IMR-90 (cell line): Measurements from ENCODE around the gene ZNF782. TPM values are rescaled to one million over a fixed set of nuclear protein-coding genes. Genes with fewer than 3 reads are reported as not detected.

Experiments used
- ATAC-seq: fragments of 200-7000 bp; cut with Tn5 transposase; 2 replicates; pipeline ENCODE4 v1.9.1; 2020; ENCODE audit warnings: low read depth, mild to moderate bottlenecking, moderate library complexity
- BruUV-seq: library from RNA; stranded (reverse); fragments of 400-500 nt; replicated peaks from 2 replicates; lab custom pipeline; 2021; lab: Mats Ljungman, UMichigan
- CTCF ChIA-PET: fragments of 300-600 bp; formaldehyde crosslinking; extraction: SDS; loops from one replicate; lab custom pipeline; 2021; ENCODE audit warnings: antibody characterized with exemption; lab: Yijun Ruan, JAX
- POLR2A ChIA-PET: fragments of 300-600 bp; sonication (Branson Sonifier 250); formaldehyde crosslinking; loops from one replicate; lab custom pipeline; 2022; ENCODE audit warnings: antibody characterized with exemption; ENCODE audit not compliant: unreplicated experiment; lab: Charles Lee
- DNase-seq: peaks from one replicate; pipeline ENCODE4 v3.0.0; 2013
- H2AFZ ChIP-seq: replicated peaks from 2 replicates; pipeline ENCODE3; 2013; ENCODE audit warnings: low read length, mild to moderate bottlenecking; ENCODE audit not compliant: poor library complexity
- H2AK5ac ChIP-seq: 2 replicates; pipeline ENCODE4 v1.6.1; 2013; ENCODE audit warnings: low read depth, low read length, inconsistent platforms
- H2AK9ac ChIP-seq: replicated peaks from 2 replicates; pipeline ENCODE3; 2013; ENCODE audit warnings: mild to moderate bottlenecking, low read depth, low read length, moderate library complexity; ENCODE audit not compliant: poor library complexity
- H2BK120ac ChIP-seq: 2 replicates; pipeline ENCODE4 v1.6.1; 2013; ENCODE audit warnings: low read depth, low read length, inconsistent platforms
- H2BK15ac ChIP-seq: 3 replicates; pipeline ENCODE4 v1.6.1; 2013; ENCODE audit warnings: low read depth, low read length, inconsistent platforms
- H2BK20ac ChIP-seq: 2 replicates; pipeline ENCODE4 v1.6.1; 2013; ENCODE audit warnings: low read depth, mild to moderate bottlenecking, inconsistent platforms, low read length, moderate library complexity
- H2BK5ac ChIP-seq: 2 replicates; pipeline ENCODE4 v1.6.1; 2013; ENCODE audit warnings: mild to moderate bottlenecking, low read depth, low read length, inconsistent platforms; ENCODE audit not compliant: poor library complexity, severe bottlenecking
- H3K14ac ChIP-seq: replicated peaks from 2 replicates; pipeline ENCODE4 v1.6.1; 2013; ENCODE audit warnings: low read depth, low read length, inconsistent platforms
- H3K18ac ChIP-seq: 2 replicates; pipeline ENCODE4 v1.6.1; 2013; ENCODE audit warnings: low read depth, low read length, control low read depth
- H3K23ac ChIP-seq: 2 replicates; pipeline ENCODE4 v1.6.1; 2013; ENCODE audit warnings: low read depth, low read length, inconsistent platforms
- H3K27ac ChIP-seq: 2 replicates; pipeline ENCODE4 v1.5.1; 2013; ENCODE audit warnings: mild to moderate bottlenecking, control low read depth, low read length; ENCODE audit not compliant: insufficient read depth
- H3K27me3 ChIP-seq: 2 replicates; pipeline ENCODE4 v1.6.1; 2013; ENCODE audit warnings: low read length; ENCODE audit not compliant: control insufficient read depth, insufficient read depth
- H3K36me3 ChIP-seq: 2 replicates; pipeline ENCODE4 v1.6.1; 2013; ENCODE audit warnings: low read length, mixed read lengths; ENCODE audit not compliant: control insufficient read depth, insufficient read depth
- H3K4ac ChIP-seq: 2 replicates; pipeline ENCODE4 v1.6.1; 2013; ENCODE audit warnings: low read depth, low read length, inconsistent platforms
- H3K4me1 ChIP-seq: 2 replicates; pipeline ENCODE4 v1.6.1; 2013; ENCODE audit warnings: low read length, mixed read lengths; ENCODE audit not compliant: control insufficient read depth, insufficient read depth
- H3K4me2 ChIP-seq: 2 replicates; pipeline ENCODE4 v1.6.1; 2013; ENCODE audit warnings: low read depth, mild to moderate bottlenecking, control low read depth, low read length, moderate library complexity
- H3K4me3 ChIP-seq: 2 replicates; pipeline ENCODE4 v1.5.1; 2013; ENCODE audit warnings: low read depth, mild to moderate bottlenecking, control low read depth, low read length, moderate library complexity; ENCODE audit not compliant: insufficient read depth
- H3K56ac ChIP-seq: 2 replicates; pipeline ENCODE4 v1.6.1; 2013; ENCODE audit warnings: low read length, inconsistent platforms; ENCODE audit not compliant: insufficient read depth; ENCODE audit errors: extremely low read depth
- H3K79me1 ChIP-seq, 2 experiments: 2 replicates each; pipeline ENCODE4 v1.6.1; 2013; ENCODE audit warnings: low read length in 2 of 2, inconsistent platforms in 1 of 2, low read depth in 1 of 2
- H3K9ac ChIP-seq: 2 replicates; pipeline ENCODE4 v1.6.1; 2013; ENCODE audit warnings: low read depth, low read length, control low read depth
- H3K9me1 ChIP-seq: 2 replicates; pipeline ENCODE4 v1.6.1; 2013; ENCODE audit warnings: low read length, inconsistent platforms; ENCODE audit not compliant: insufficient read depth
- H3K9me3 ChIP-seq: 2 replicates; pipeline ENCODE4 v1.6.1; 2013; ENCODE audit warnings: low read length; ENCODE audit not compliant: control insufficient read depth, insufficient read depth
- H4K20me1 ChIP-seq: 2 replicates; pipeline ENCODE4 v1.6.1; 2013; ENCODE audit warnings: low read length, inconsistent platforms; ENCODE audit not compliant: insufficient read depth
- H4K5ac ChIP-seq: 2 replicates; pipeline ENCODE4 v1.6.1; 2013; ENCODE audit warnings: mild to moderate bottlenecking, low read depth, low read length, control low read depth
- H4K8ac ChIP-seq, 2 experiments: 2 replicates each; pipeline ENCODE4 v1.6.1; 2013; ENCODE audit warnings: low read depth in 2 of 2, low read length in 2 of 2, control low read depth in 1 of 2, inconsistent platforms in 1 of 2
- H4K91ac ChIP-seq: 2 replicates; pipeline ENCODE4 v1.6.1; 2013; ENCODE audit warnings: low read depth, low read length, inconsistent platforms; ENCODE audit not compliant: insufficient read depth
- BHLHE40 ChIP-seq: fragments of 150-350 bp; IDR thresholded peaks from 2 replicates; pipeline ENCODE4 v1.6.1; 2016; ENCODE audit warnings: mild to moderate bottlenecking, low read depth, low read length
- CEBPB ChIP-seq: IDR thresholded peaks from 2 replicates; pipeline ENCODE4 v1.6.1; 2012; ENCODE audit warnings: low read depth, low read length, improper control_type of control experiment
- CTCF ChIP-seq: conservative IDR thresholded peaks from 2 replicates; pipeline ENCODE4 v1.5.1; 2012; ENCODE audit warnings: mild to moderate bottlenecking, low read depth, low read length, improper control_type of control experiment
- ELK1 ChIP-seq: fragments of 150-350 bp; IDR thresholded peaks from 2 replicates; pipeline ENCODE4 v1.6.1; 2016; ENCODE audit warnings: low read depth, mild to moderate bottlenecking, low read length, moderate library complexity, borderline replicate concordance
- FOS ChIP-seq: fragments of 150-350 bp; IDR thresholded peaks from 2 replicates; pipeline ENCODE4 v1.6.1; 2016; ENCODE audit warnings: low read depth, low read length
- MAZ ChIP-seq: IDR thresholded peaks from 2 replicates; pipeline ENCODE4 v1.6.1; 2012; ENCODE audit warnings: low read depth, mild to moderate bottlenecking, low read length, improper control_type of control experiment, moderate library complexity, borderline replicate concordance
- MXI1 ChIP-seq: IDR thresholded peaks from 2 replicates; pipeline ENCODE4 v1.6.1; 2012; ENCODE audit warnings: low read depth, mild to moderate bottlenecking, low read length, moderate library complexity, borderline replicate concordance
- NFE2L2 ChIP-seq: fragments of 150-350 bp; IDR thresholded peaks from 2 replicates; pipeline ENCODE4 v1.6.1; 2016; ENCODE audit warnings: low read depth, mild to moderate bottlenecking, low read length
- POLR2A ChIP-seq: IDR thresholded peaks from 2 replicates; pipeline ENCODE4 v1.6.1; 2012; ENCODE audit warnings: mild to moderate bottlenecking, low read depth, low read length
- RCOR1 ChIP-seq: IDR thresholded peaks from 2 replicates; pipeline ENCODE4 v1.6.1; 2012; ENCODE audit warnings: mild to moderate bottlenecking, low read length, improper control_type of control experiment; ENCODE audit not compliant: insufficient replicate concordance
- RFX5 ChIP-seq: IDR thresholded peaks from 2 replicates; pipeline ENCODE4 v1.8.0; 2012; ENCODE audit warnings: low read depth, mild to moderate bottlenecking, low read length, moderate library complexity
- SMC3 ChIP-seq: fragments of 150-350 bp; IDR thresholded peaks from 2 replicates; pipeline ENCODE4 v1.6.1; 2016; ENCODE audit warnings: low read depth, mild to moderate bottlenecking, antibody characterized with exemption, low read length, moderate library complexity
- WGBS, 2 experiments: methylation state at CpG; one replicate each; pipeline versions ENCODE4 v1.1.5 to v1.1.7; 2013; ENCODE audit warnings: missing lambda C conversion rate in 2 of 2; ENCODE audit not compliant: insufficient read length in 1 of 2; ENCODE audit errors: extremely low coverage in 2 of 2; 5-methylcytosine and 5-hydroxymethylcytosine counted together
- dilution Hi-C: fragments of 300-500 bp; cut with HindIII; formaldehyde crosslinking; loops from one replicate; pipeline ENCODE4 v1.14.3; 2018; ENCODE audit warnings: low sequenced_read_pairs; ENCODE audit not compliant: unreplicated experiment
- in situ Hi-C: fragments of 300-500 bp; cut with MboI; formaldehyde crosslinking; loops from 3 replicates; pipeline ENCODE4 v1.14.3; 2019; ENCODE audit warnings: low sequenced_read_pairs, inconsistent platforms, mixed read lengths
- intact Hi-C: fragments of 100-400 bp; cut with micrococcal nuclease; formaldehyde crosslinking; loops from 2 replicates; pipeline ENCODE4 v1.10.0; 2022
- polyA plus RNA-seq, 3 experiments: library from polyadenylated mRNA; depleted of rRNA; stranded (reverse); fragments of >200 nt; gene quantifications; 2 replicates each; pipeline ENCODE4 v1.2.3, GENCODE V29; 2012; ENCODE audit warnings: low replicate concordance in 1 of 3
- total RNA-seq: library from RNA; depleted of rRNA; stranded (reverse); fragments of >200 nt; gene quantifications from 2 replicates; pipeline ENCODE4 v1.2.3, GENCODE V29; 2012

The ZNF782 gene
- total and polyA plus RNA-seq, 2 of the 4 experiments (the other 2 are of a cell fraction), result 0.86 to 4.3 TPM

GRCh38 chr9:96771124-96771523, 83.2 kb downstream of the ZNF782 start:
- Histone ChIP-seq H3K18ac (no peak overlapping the region), H3K79me1 (peaks cover 3 to 4% of the 10 kb centered on the region in 2 experiments; a peak in 1 of 4 replicates), H3K27ac (no peak overlapping the region), H4K8ac (no peak overlapping the region), H3K56ac (no peak overlapping the region), H3K4ac (no peak overlapping the region), H3K4me3 (no peak overlapping the region), H2BK5ac (no peak overlapping the region), H3K14ac (no peak overlapping the region), H4K20me1 (no peaks in the 10 kb centered on the region), H3K4me2 (no peak overlapping the region), H2BK15ac (no peak overlapping the region), H2BK20ac (no peak overlapping the region), H3K36me3 (peaks cover 32% of the 10 kb centered on the region), H3K9me1 (no peaks in the 10 kb centered on the region; the same call in 1 of the 2 replicates), H2AK9ac (no peak overlapping the region), H4K91ac (no peak overlapping the region), H3K9me3 (peaks cover 18% of the 10 kb centered on the region), H2AFZ (no peak overlapping the region), H4K5ac (no peak overlapping the region), H3K4me1 (no peaks in the 10 kb centered on the region), H2AK5ac (no peak overlapping the region), H3K23ac (no peak overlapping the region), H3K27me3 (no peaks in the 10 kb centered on the region), H2BK120ac (no peak overlapping the region), H3K9ac (no peak overlapping the region)
- POLR2A ChIA-PET, result no interaction called here
- WGBS, 2 experiments, result no CpG with 5 or more reads among the region's 2 CpGs
- TF ChIP-seq SMC3 (no peak), CTCF (no peak), MAZ (no peak), RFX5 (no peak), FOS (no peak), NFE2L2 (no peak), ELK1 (no peak), CEBPB (no peak), RCOR1 (no peak), MXI1 (no peak), POLR2A (no peak), BHLHE40 (no peak)
- BruUV-seq, result no TSS peak
- ATAC-seq (no peak), DNase-seq (no peak)
- intact Hi-C loops, result no loop called here
- CTCF ChIA-PET, result no interaction called here
- in situ Hi-C loops, result no loop called here
- dilution Hi-C loops, result no loop called here
